ENCODE results near the gene PCDHGA2. TPM values are rescaled to one million over a fixed set of nuclear protein-coding genes. Genes with fewer than 3 reads are reported as not detected.

Gene PCDHGA2
- total RNA-seq, 2 donors from 2014 or later = 0.22 to 0.50 TPM

GRCh38 chr5:141362719-141363118 is 24.2 kb downstream of the PCDHGA2 start:
- no peak for DNase-seq
- no peak overlapping the region for H3K27ac ChIP-seq
- no peak overlapping the region for H3K9ac ChIP-seq (ENCODE audit: low read depth in 2 of 2, low read length in 2 of 2)
- intact Hi-C loops (cut with DNase I) = no loop called here
- no peaks in the 10 kb centered on the region for H3K4me1 ChIP-seq
- H3K4me3 ChIP-seq = no peak overlapping the region
- no peaks in the 10 kb centered on the region for H3K27me3 ChIP-seq
- TF ChIP-seq CTCF (IDR thresholded peaks at IDR 0.05) = no peak
- no peaks in the 10 kb centered on the region for H3K9me3 ChIP-seq
- H3K36me3 ChIP-seq = no peaks in the 10 kb centered on the region

DNA sequence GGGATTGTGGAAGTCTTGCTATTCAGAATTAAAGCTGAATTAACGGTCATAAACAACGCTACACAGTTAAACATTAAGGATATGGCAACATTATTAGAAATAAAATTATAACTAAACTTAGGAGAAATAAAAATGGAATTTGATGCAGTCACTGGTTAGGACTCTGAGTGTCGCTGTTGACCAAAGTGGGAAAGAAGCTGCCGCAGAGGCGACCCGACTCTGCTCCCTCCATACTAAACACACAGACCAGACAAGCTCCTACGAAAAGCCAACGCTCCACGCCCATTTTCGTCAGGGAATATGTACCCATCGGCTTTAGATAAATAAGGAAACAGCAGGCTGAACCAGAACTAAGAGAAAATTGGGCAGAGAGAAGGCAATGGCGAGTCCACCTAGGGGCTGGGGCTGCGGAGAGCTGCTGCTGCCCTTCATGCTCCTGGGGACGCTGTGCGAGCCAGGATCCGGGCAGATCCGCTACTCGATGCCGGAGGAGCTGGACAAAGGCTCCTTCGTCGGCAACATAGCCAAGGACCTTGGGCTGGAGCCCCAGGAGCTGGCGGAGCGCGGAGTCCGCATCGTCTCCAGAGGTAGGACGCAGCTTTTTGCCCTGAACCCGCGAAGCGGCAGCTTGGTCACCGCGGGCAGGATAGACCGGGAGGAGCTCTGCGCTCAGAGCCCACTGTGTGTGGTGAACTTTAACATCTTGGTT is 25.5 kb downstream of the PCDHGA2 start, which contains the start of gene PCDHGA5:
Gene PCDHGA5, plus strand, starts transcription at position 211 of the 709 bp plus-strand sequence. Its CDS starts 169 bp downstream, at position 380.
- H3K36me3 ChIP-seq = no peaks in the 10 kb centered on the region
- H3K9ac ChIP-seq (ENCODE audit: low read depth in 2 of 2, low read length in 2 of 2) = no peak within 1 kb of the TSS
- no peak within 1 kb of the TSS for H3K27ac ChIP-seq
- no peak within 1 kb of the TSS for H3K4me3 ChIP-seq
- no peaks in the 10 kb centered on the region for H3K27me3 ChIP-seq
- DNase-seq = no peak
- H3K9me3 ChIP-seq = no peaks in the 10 kb centered on the region
- no peaks in the 10 kb centered on the region for H3K4me1 ChIP-seq
- intact Hi-C loops (cut with DNase I) = no loop called here
- TF ChIP-seq CTCF (IDR thresholded peaks at IDR 0.05) = no peak

DNA sequence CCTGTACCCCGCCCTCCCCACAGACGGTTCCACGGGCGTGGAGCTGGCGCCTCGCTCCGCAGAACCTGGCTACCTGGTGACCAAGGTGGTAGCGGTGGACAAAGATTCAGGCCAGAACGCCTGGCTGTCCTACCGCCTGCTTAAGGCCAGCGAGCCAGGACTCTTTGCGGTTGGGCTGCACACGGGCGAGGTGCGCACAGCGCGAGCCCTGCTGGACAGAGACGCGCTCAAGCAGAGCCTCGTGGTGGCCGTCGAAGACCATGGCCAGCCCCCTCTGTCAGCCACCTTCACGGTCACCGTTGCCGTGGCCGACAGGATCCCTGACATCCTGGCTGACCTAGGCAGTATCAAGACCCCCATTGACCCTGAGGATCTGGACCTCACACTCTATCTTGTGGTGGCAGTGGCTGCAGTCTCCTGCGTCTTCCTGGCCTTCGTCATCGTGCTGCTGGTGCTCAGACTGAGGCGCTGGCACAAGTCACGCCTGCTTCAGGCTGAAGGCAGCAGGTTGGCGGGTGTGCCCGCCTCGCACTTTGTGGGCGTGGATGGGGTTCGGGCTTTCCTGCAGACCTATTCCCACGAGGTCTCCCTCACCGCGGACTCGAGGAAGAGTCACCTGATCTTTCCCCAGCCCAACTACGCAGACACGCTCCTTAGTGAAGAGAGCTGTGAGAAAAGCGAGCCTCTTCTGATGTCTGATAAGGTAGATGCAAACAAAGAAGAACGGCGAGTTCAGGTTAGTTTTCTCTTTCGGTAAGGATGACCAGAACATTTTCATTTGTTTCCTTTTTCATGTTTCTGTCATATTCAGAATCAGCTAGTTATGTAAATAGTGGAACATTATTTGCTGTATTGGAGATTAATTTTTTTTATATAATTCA is 27.7 kb downstream of the PCDHGA2 start:
- Histone ChIP-seq H3K4me1 (no peaks in the 10 kb centered on the region), H3K4me3 (no peak overlapping the region), H3K27me3 (no peaks in the 10 kb centered on the region), H3K27ac (no peak overlapping the region), H3K9me3 (no peaks in the 10 kb centered on the region), H3K36me3 (no peaks in the 10 kb centered on the region), H3K9ac (ENCODE audit: low read depth in 2 of 2, low read length in 2 of 2) (no peak overlapping the region)
- no peak for TF ChIP-seq CTCF (IDR thresholded peaks at IDR 0.05)
- DNase-seq = no peak
- intact Hi-C loops (cut with DNase I) = no loop called here

DNA sequence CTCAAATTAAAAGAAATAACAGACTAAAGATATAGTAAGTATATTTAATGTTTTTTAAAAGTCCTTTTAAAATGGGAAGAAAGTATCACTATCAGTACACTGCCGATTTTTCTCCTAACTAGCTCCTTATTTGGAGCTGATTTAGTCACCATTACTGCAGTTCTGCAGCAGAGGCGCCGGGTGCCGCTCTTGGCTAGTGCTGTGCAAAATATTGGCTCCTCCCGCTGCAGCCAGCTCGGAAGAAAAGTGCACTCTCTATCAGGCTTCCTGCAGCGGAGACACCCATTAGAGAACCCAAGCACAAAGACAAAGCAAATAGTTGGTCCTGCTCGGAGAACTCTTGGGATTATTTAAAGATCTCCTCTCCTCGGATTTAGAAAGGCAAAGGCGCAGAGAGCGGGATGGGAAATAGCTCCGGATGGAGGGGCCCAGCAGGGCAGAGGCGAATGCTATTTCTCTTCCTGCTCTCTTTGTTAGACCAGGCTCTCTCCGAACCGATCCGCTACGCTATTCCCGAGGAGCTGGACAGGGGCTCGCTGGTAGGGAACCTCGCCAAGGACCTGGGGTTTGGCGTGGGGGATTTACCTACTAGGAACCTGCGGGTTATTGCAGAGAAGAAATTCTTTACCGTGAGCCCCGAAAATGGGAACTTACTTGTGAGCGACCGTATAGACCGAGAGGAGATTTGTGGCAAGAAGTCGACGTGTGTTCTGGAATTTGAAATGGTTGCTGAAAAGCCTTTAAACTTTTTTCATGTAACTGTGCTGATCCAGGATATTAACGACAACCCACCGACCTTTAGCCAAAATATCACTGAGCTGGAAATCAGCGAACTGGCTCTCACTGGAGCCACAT is 31.7 kb downstream of the PCDHGA2 start, which contains the start of gene PCDHGB3:
Gene PCDHGB3, plus strand, starts transcription at position 249 of the 855 bp plus-strand sequence. Its CDS starts 153 bp downstream, at position 402.
- Histone ChIP-seq H3K9ac (ENCODE audit: low read depth in 2 of 2, low read length in 2 of 2) (no peak within 1 kb of the TSS), H3K4me1 (no peaks in the 10 kb centered on the region), H3K9me3 (peaks cover 13% of the 10 kb centered on the region), H3K4me3 (no peak within 1 kb of the TSS), H3K27me3 (no peaks in the 10 kb centered on the region), H3K36me3 (no peaks in the 10 kb centered on the region), H3K27ac (no peak within 1 kb of the TSS)
- no peak for DNase-seq
- TF ChIP-seq CTCF (IDR thresholded peaks at IDR 0.05) = no peak
- intact Hi-C loops (cut with DNase I) = no loop called here
